DND-41 (cell line): ENCODE data around the gene SAFB2.

Source experiments
- EZH2 ChIP-seq: IDR thresholded peaks from 3 replicates; pipeline ENCODE4 v1.6.1; 2012; ENCODE audit warnings: borderline replicate concordance, low read depth, mild to moderate bottlenecking, moderate library complexity, low read length, inconsistent platforms; ENCODE audit not compliant: severe bottlenecking
- TF ChIP-seq, protein P1 (sequence below): IDR thresholded peaks from 2 replicates; pipeline ENCODE4 v1.5.1; 2012; ENCODE audit warnings: borderline replicate concordance, low read length, moderate library complexity, mild to moderate bottlenecking; ENCODE audit not compliant: poor library complexity, severe bottlenecking; ENCODE audit errors: extremely low read depth

DNA sequence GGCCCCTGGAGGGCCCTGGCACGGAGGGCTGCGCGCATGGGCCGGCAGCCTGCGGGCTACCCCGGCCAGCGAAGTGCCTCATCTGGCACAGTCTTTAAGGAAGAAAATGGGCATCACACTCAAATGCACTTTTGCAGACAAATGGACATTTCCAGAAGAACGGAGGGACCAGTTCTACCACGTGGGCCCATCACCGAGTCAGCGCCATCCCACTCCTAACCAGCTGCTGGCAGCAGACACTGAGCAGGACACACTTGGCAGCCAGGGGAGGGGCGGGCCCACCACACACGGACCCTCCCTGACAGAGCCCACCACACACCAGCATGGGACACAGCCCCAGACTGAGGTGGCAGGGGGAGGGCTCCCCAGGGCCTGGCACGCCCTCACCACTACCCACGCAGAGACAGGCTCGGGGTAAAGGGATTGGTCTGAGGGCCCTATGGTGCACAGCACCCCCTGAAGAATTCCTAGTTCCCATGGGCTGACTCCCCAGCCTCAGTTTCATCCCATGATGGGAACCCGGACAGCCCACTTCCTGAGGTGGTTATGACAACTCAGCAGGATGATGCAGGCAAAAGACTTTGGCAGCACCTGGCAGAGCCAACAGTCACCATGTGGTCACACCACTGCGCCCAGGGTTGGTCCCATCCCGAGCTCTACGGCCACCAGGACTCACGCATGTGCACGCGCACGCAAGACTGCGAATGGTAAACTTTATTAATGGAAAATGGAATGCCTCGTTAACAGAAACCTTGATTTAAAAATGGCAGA lies 36.1 kb downstream of the SAFB2 start:
- TF ChIP-seq, protein P1, sequence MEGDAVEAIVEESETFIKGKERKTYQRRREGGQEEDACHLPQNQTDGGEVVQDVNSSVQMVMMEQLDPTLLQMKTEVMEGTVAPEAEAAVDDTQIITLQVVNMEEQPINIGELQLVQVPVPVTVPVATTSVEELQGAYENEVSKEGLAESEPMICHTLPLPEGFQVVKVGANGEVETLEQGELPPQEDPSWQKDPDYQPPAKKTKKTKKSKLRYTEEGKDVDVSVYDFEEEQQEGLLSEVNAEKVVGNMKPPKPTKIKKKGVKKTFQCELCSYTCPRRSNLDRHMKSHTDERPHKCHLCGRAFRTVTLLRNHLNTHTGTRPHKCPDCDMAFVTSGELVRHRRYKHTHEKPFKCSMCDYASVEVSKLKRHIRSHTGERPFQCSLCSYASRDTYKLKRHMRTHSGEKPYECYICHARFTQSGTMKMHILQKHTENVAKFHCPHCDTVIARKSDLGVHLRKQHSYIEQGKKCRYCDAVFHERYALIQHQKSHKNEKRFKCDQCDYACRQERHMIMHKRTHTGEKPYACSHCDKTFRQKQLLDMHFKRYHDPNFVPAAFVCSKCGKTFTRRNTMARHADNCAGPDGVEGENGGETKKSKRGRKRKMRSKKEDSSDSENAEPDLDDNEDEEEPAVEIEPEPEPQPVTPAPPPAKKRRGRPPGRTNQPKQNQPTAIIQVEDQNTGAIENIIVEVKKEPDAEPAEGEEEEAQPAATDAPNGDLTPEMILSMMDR, result no peak
- no peak for TF ChIP-seq EZH2
